GM12801 (cell line): ENCODE data around the gene SLIT3.

Source experiments
- CTCF ChIP-seq: IDR thresholded peaks from one replicate; pipeline ENCODE4 v1.5.1; 2011; ENCODE audit warnings: control low read depth; ENCODE audit not compliant: insufficient read length; ENCODE audit errors: extremely low read depth

Gene SLIT3

GRCh38 chr5:168878135-168878745, 422.7 kb downstream of the SLIT3 start:
- no peak for TF ChIP-seq CTCF

GRCh38 chr5:168877132-168877892, 423.6 kb downstream of the SLIT3 start:
- no peak for TF ChIP-seq CTCF

GRCh38 chr5:168876419-168876818, 424.5 kb downstream of the SLIT3 start:
- no peak for TF ChIP-seq CTCF

- no peak for TF ChIP-seq CTCF
These were observed 425.1 kb downstream of the SLIT3 start for GRCh38 chr5:168875832-168876231.

GRCh38 chr5:168874713-168875380, 426.1 kb downstream of the SLIT3 start:
- TF ChIP-seq CTCF: no peak

GRCh38 chr5:168872246-168872645, 428.7 kb downstream of the SLIT3 start:
- TF ChIP-seq CTCF: no peak

GRCh38 chr5:168870910-168871309, 430.0 kb downstream of the SLIT3 start:
- no peak for TF ChIP-seq CTCF
